GM12873 (cell line): ENCODE measurements around the gene FRS2.

ENCODE experiments used
- CTCF ChIP-seq: IDR thresholded peaks from 2 replicates; pipeline ENCODE4 v1.5.1; 2012; ENCODE audit warnings: low read depth, mild to moderate bottlenecking, moderate library complexity, low read length, control low read depth; ENCODE audit not compliant: insufficient read depth; ENCODE audit errors: missing control alignments

Gene FRS2

GRCh38 chr12:69608114-69608513 is 137.9 kb downstream of the FRS2 start:
- no peak for TF ChIP-seq CTCF

GRCh38 chr12:69610126-69610525 is 139.9 kb downstream of the FRS2 start:
- no peak for TF ChIP-seq CTCF

- no peak for TF ChIP-seq CTCF
Observed at GRCh38 chr12:69610729-69611128, 140.5 kb downstream of the FRS2 start, which contains the start of gene LRRC10. TSS of gene LRRC10 (minus strand) at chr12:69610907. CDS start at chr12:69610838, 69 bp downstream.

- TF ChIP-seq CTCF: no peak
Observed at GRCh38 chr12:69613351-69613750, 143.2 kb downstream of the FRS2 start.

GRCh38 chr12:69616025-69616424 is 145.8 kb downstream of the FRS2 start:
- TF ChIP-seq CTCF: no peak

- TF ChIP-seq CTCF: no peak
Observed at GRCh38 chr12:69619050-69619449, 148.9 kb downstream of the FRS2 start.

- TF ChIP-seq CTCF: no peak
Observed at GRCh38 chr12:69620077-69620476, 149.9 kb downstream of the FRS2 start.
